AG04450 (cell line): ENCODE results near the gene TAS2R41. TPM values are rescaled to one million over a fixed set of nuclear protein-coding genes. Genes with fewer than 3 reads are reported as not detected.

ENCODE experiments used
- CTCF ChIA-PET: fragments of 300-600, 350-600 bp; formaldehyde crosslinking; extraction: SDS; loops from one replicate; lab custom pipeline; 2022; ENCODE audit warnings: antibody characterized with exemption, inconsistent platforms; lab: Charles Lee
- POLR2A ChIA-PET: fragments of 350-600 bp; formaldehyde crosslinking; extraction: SDS; loops from one replicate; lab custom pipeline; 2021; ENCODE audit warnings: antibody characterized with exemption, inconsistent platforms; lab: Yijun Ruan, JAX
- DNase-seq: peaks from one replicate; pipeline ENCODE4 v3.0.0-alpha.2; 2011; ENCODE audit warnings: low read depth, low spot score
- H3K27ac ChIP-seq: one replicate; pipeline ENCODE4 v1.5.1; 2012; ENCODE audit warnings: low read depth, low read length, control low read depth
- H3K27me3 ChIP-seq: one replicate; pipeline ENCODE4 v1.6.0; 2012; ENCODE audit warnings: low read length; ENCODE audit not compliant: control insufficient read depth, insufficient read depth
- H3K4me3 ChIP-seq: 2 replicates; pipeline ENCODE4 v1.5.1; 2011; ENCODE audit warnings: mild to moderate bottlenecking, low read depth, low read length, control low read depth
- H3K9me3 ChIP-seq: 2 replicates; pipeline ENCODE4 v1.5.1; 2012; ENCODE audit warnings: low read length; ENCODE audit not compliant: control insufficient read depth, insufficient read depth
- CTCF ChIP-seq: IDR thresholded peaks from 2 replicates; pipeline ENCODE4 v1.5.1; 2011; ENCODE audit warnings: low read depth, low read length, control low read depth, inconsistent platforms
- polyA plus RNA-seq: library from polyadenylated mRNA; depleted of rRNA; stranded (reverse); fragments of >200 nt; gene quantifications from 2 replicates; pipeline ENCODE4 v1.2.3, GENCODE V29; 2011

The TAS2R41 gene
- polyA plus RNA-seq, 1 experiment = not detected

- no peaks in the 10 kb centered on the region for H3K9me3 ChIP-seq
- H3K4me3 ChIP-seq = no peak overlapping the region
- no peak for DNase-seq
- H3K27me3 ChIP-seq = no peaks in the 10 kb centered on the region
- TF ChIP-seq CTCF = no peak
- ChIA-PET CTCF (interaction anchor here (0.9 to 1.1 kb wide), 2 partner anchors 71 to 247 kb away, joined by 5 to 7 read pairs; no protein-coding TSS in a partner anchor), POLR2A (no interaction called here)
- no peak overlapping the region for H3K27ac ChIP-seq
Measured at GRCh38 chr7:143487566-143487965, 9.9 kb downstream of the TAS2R41 start.

GRCh38 chr7:143490717-143491306 is 13.1 kb downstream of the TAS2R41 start:
- peak; percentile 47 for TF ChIP-seq CTCF
- no peak for DNase-seq
- no peaks in the 10 kb centered on the region for H3K27me3 ChIP-seq
- no peak overlapping the region for H3K4me3 ChIP-seq
- H3K9me3 ChIP-seq = no peaks in the 10 kb centered on the region
- POLR2A ChIA-PET = no interaction called here
- CTCF ChIA-PET = interaction anchor here (0.5 to 2.7 kb wide), 4 partner anchors 74 to 908 kb away, joined by 4 to 10 read pairs (median 7); no protein-coding TSS in a partner anchor
- H3K27ac ChIP-seq = no peak overlapping the region

GRCh38 chr7:143492043-143492471 is 14.4 kb downstream of the TAS2R41 start:
- no peaks in the 10 kb centered on the region for H3K9me3 ChIP-seq
- no peaks in the 10 kb centered on the region for H3K27me3 ChIP-seq
- TF ChIP-seq CTCF = no peak
- DNase-seq = peak; percentile 23
- CTCF ChIA-PET = interaction anchor here (0.9 to 2.7 kb wide), 3 partner anchors 9 to 251 kb away, joined by 3 to 10 read pairs (median 5); no protein-coding TSS in a partner anchor
- POLR2A ChIA-PET = no interaction called here
- no peak overlapping the region for H3K27ac ChIP-seq
- H3K4me3 ChIP-seq = no peak overlapping the region

GRCh38 chr7:143492799-143493739 is 15.4 kb downstream of the TAS2R41 start:
- Histone ChIP-seq H3K4me3 (no peak overlapping the region), H3K27me3 (no peaks in the 10 kb centered on the region), H3K9me3 (no peaks in the 10 kb centered on the region), H3K27ac (no peak overlapping the region)
- DNase-seq = no peak
- ChIA-PET POLR2A (no interaction called here), CTCF (interaction anchor here (1.1 to 2.7 kb wide), 2 partner anchors 113 to 253 kb away, joined by 5 to 10 read pairs; no protein-coding TSS in a partner anchor)
- TF ChIP-seq CTCF = no peak

GRCh38 chr7:143493751-143494150 is 16.1 kb downstream of the TAS2R41 start:
- ChIA-PET POLR2A (no interaction called here), CTCF (no interaction called here)
- Histone ChIP-seq H3K27ac (no peak overlapping the region), H3K9me3 (no peaks in the 10 kb centered on the region), H3K27me3 (no peaks in the 10 kb centered on the region), H3K4me3 (no peak overlapping the region)
- no peak for DNase-seq
- TF ChIP-seq CTCF = no peak
